ENCODE measurements around the gene DIP2B. TPM values are rescaled to one million over a fixed set of nuclear protein-coding genes. Genes with fewer than 3 reads are reported as not detected.
A peak's percentile ranks its signal among the peaks of the same experiment; 100 is the strongest.

Gene DIP2B
- total RNA-seq, 5 donors from 2014 or later (not counting 1 experiment from before 2014, with no cell fraction given) = 27.5 to 46.0 (median 29.6) TPM

DNA sequence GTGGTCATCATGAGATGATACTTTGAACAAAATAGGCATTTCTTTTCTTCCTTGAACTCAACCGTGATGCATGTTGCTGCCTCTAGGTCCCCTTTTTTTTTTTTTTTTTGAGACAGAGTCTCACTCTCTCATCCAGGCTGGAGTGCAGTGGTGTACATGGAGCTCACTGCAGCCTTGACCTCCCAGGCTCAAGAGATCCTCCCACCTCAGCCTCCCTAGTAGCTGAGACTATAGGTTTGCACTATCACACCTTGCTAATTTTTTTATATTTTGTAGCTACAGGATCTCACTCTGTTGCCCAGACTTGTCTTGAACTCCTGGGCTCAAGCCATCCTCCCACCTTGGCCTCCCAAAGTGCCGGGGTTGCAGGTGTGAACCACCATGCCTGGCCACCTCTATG is 20.6 kb downstream of the DIP2B start:
- Histone ChIP-seq H3K4me3 (ENCODE audit: control insufficient read depth in 1 of 2, extremely low read depth in 1 of 2, low read length in 1 of 2) (no peak overlapping the region), H3K27ac (ENCODE audit: low read length) (no peak overlapping the region), H3K4me1 (ENCODE audit: control insufficient read depth in 1 of 2, extremely low read depth in 1 of 2, insufficient read depth in 2 of 2, low read length in 2 of 2) (peaks cover 25 to 41% of the 10 kb centered on the region in 2 experiments), H3K9me3 (no peaks in the 10 kb centered on the region), H3K36me3 (ENCODE audit: control insufficient read depth in 2 of 2, extremely low read depth in 1 of 2, insufficient read depth in 1 of 2, low read length in 1 of 2) (peaks cover 6 to 9% of the 10 kb centered on the region in 2 donors), H3K27me3 (replicated peaks in 1 of 2; ENCODE audit: control insufficient read depth in 2 of 2, extremely low read depth in 1 of 2, insufficient read depth in 2 of 2, low read length in 1 of 2) (no peaks in the 10 kb centered on the region)
- peaks cover 24% of the 10 kb centered on the region for H3K36me3 Mint-ChIP-seq
- H3K4me3 Mint-ChIP-seq = no peak overlapping the region
- ATAC-seq (replicated peaks in 1 of 4) (no peak), DNase-seq (no peak)
- peak overlapping the region; percentile 56 to 59 for H3K27ac Mint-ChIP-seq
- peaks cover 59 to 63% (median 61%) of the 10 kb centered on the region in 3 donors for H3K4me1 Mint-ChIP-seq
- ChIA-PET CTCF (interaction anchor here in 1 of 2 donors (0.6 kb wide), 2 partner anchors 95 to 403 kb away, joined by 3 to 4 read pairs; no protein-coding TSS in a partner anchor), POLR2A (interaction anchor here in 1 of 2 donors (0.6 to 0.7 kb wide), 2 partner anchors 18 to 1444 kb away, joined by 5 read pairs; no protein-coding TSS in a partner anchor)
- H3K27me3 Mint-ChIP-seq = no peaks in the 10 kb centered on the region
- H3K9me3 Mint-ChIP-seq = no peaks in the 10 kb centered on the region
- WGBS (ENCODE audit: insufficient coverage) = 100% methylated on average over 2 of the region's 2 CpGs

DNA sequence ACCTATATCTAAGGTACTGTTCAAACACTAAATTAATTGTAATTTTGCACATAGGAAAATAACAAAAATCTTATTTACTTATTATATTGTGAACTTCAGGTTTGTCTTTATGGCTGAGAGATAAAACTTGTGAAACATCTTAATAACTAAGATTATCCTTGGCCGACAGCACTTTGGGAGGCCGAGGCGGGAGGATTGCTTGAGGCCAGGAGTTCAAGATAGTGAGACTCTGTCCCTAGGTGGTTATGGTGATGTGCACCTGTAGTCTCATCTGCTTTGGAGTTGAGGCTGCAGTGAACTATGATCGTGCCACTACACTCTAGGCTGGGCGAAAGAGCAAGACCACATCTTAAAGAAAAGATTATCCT is 22.6 kb downstream of the DIP2B start:
- peaks cover 22% of the 10 kb centered on the region for H3K36me3 Mint-ChIP-seq
- no peaks in the 10 kb centered on the region for H3K27me3 Mint-ChIP-seq
- H3K27ac Mint-ChIP-seq = no peak overlapping the region
- no peaks in the 10 kb centered on the region for H3K9me3 Mint-ChIP-seq
- peaks cover 46 to 50% (median 50%) of the 10 kb centered on the region in 3 donors for H3K4me1 Mint-ChIP-seq
- Histone ChIP-seq H3K9me3 (no peaks in the 10 kb centered on the region), H3K4me1 (ENCODE audit: control insufficient read depth in 1 of 2, extremely low read depth in 1 of 2, insufficient read depth in 2 of 2, low read length in 2 of 2) (peaks cover 23 to 42% of the 10 kb centered on the region in 2 experiments), H3K36me3 (ENCODE audit: control insufficient read depth in 2 of 2, extremely low read depth in 1 of 2, insufficient read depth in 1 of 2, low read length in 1 of 2) (peaks cover 6 to 9% of the 10 kb centered on the region in 2 donors), H3K4me3 (ENCODE audit: control insufficient read depth in 1 of 2, extremely low read depth in 1 of 2, low read length in 1 of 2) (no peak overlapping the region), H3K27me3 (replicated peaks in 1 of 2; ENCODE audit: control insufficient read depth in 2 of 2, extremely low read depth in 1 of 2, insufficient read depth in 2 of 2, low read length in 1 of 2) (no peaks in the 10 kb centered on the region), H3K27ac (ENCODE audit: low read length) (no peak overlapping the region)
- ATAC-seq (replicated peaks in 1 of 4) = no peak
- CTCF ChIA-PET = no interaction called here
- no peak overlapping the region for H3K4me3 Mint-ChIP-seq
- WGBS (ENCODE audit: insufficient coverage) = 100% methylated on average over 1 of the region's 5 CpGs
- POLR2A ChIA-PET = no interaction called here
- no peak for DNase-seq

DNA sequence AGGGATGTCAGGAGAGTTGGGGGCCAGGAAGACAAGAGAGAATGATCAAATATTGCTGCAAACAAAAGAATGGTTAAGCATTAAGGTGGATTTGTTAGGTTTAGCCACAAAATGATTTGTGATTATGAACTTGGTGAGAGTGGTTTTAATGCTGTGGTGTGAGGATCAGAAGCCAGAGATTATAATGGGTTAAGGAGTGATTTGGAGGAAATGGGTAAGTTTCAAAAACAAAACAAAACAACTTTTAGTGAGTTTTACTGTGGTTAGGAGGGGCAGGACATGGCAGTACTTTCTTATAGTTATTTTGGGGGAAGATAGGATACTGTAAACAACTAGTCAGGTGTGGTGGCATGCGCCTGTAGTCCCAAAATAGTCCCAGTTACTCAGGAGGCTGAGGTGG is 24.0 kb downstream of the DIP2B start:
- CTCF ChIA-PET = no interaction called here
- WGBS (ENCODE audit: insufficient coverage) = no CpG with 5 or more reads among the region's 1 CpG
- Histone ChIP-seq H3K4me3 (ENCODE audit: control insufficient read depth in 1 of 2, extremely low read depth in 1 of 2, low read length in 1 of 2) (no peak overlapping the region), H3K4me1 (ENCODE audit: control insufficient read depth in 1 of 2, extremely low read depth in 1 of 2, insufficient read depth in 2 of 2, low read length in 2 of 2) (peaks cover 36 to 54% of the 10 kb centered on the region in 2 experiments), H3K9me3 (no peaks in the 10 kb centered on the region), H3K27me3 (replicated peaks in 1 of 2; ENCODE audit: control insufficient read depth in 2 of 2, extremely low read depth in 1 of 2, insufficient read depth in 2 of 2, low read length in 1 of 2) (no peaks in the 10 kb centered on the region), H3K36me3 (ENCODE audit: control insufficient read depth in 2 of 2, extremely low read depth in 1 of 2, insufficient read depth in 1 of 2, low read length in 1 of 2) (peaks cover 6 to 9% of the 10 kb centered on the region in 2 donors), H3K27ac (ENCODE audit: low read length) (no peak overlapping the region)
- Mint-ChIP-seq H3K9me3 (no peaks in the 10 kb centered on the region), H3K36me3 (peaks cover 14% of the 10 kb centered on the region), H3K27me3 (no peaks in the 10 kb centered on the region), H3K4me3 (peak overlapping the region in 1 of 3 donors; percentile 47), H3K4me1 (peaks cover 38 to 45% (median 44%) of the 10 kb centered on the region in 3 donors), H3K27ac (peak overlapping the region; percentile 87 to 89)
- POLR2A ChIA-PET = no interaction called here
- no peak for ATAC-seq (replicated peaks in 1 of 4)
- DNase-seq = no peak

DNA sequence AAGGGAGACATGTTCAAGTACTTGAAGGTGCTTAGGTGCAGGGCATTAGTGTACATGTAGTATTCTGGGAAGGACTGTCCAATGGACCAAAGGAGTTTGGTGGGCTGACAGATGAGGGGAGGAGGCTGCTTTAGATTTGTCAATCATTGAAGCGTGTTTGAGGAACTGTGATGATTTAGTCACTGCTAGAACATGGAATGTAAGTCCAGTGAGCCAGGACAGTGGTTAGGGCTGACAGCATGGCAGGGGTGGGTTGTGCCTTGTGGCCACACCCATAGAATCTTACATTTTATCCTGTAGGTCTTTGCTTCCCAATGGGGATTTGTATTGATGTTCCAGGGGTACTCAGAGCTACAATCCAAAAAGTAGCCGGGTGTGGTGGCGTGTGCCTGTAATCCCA is 24.6 kb downstream of the DIP2B start:
- H3K27me3 Mint-ChIP-seq = no peaks in the 10 kb centered on the region
- DNase-seq (no peak), ATAC-seq (replicated peaks in 1 of 4) (no peak)
- H3K36me3 ChIP-seq (ENCODE audit: control insufficient read depth in 2 of 2, extremely low read depth in 1 of 2, insufficient read depth in 1 of 2, low read length in 1 of 2) = peaks cover 5 to 7% of the 10 kb centered on the region in 2 donors
- H3K27me3 ChIP-seq (replicated peaks in 1 of 2; ENCODE audit: control insufficient read depth in 2 of 2, extremely low read depth in 1 of 2, insufficient read depth in 2 of 2, low read length in 1 of 2) = no peaks in the 10 kb centered on the region
- 80% methylated on average over 1 of the region's 3 CpGs for WGBS (ENCODE audit: insufficient coverage)
- H3K9me3 Mint-ChIP-seq = no peaks in the 10 kb centered on the region
- peaks cover 39 to 52% of the 10 kb centered on the region in 2 experiments for H3K4me1 ChIP-seq (ENCODE audit: control insufficient read depth in 1 of 2, extremely low read depth in 1 of 2, insufficient read depth in 2 of 2, low read length in 2 of 2)
- ChIA-PET POLR2A (interaction anchor here in 1 of 2 donors (0.8 kb wide), 1 partner anchor 9 kb away, joined by 10 read pairs; no protein-coding TSS in a partner anchor), CTCF (no interaction called here)
- peaks cover 32 to 39% (median 39%) of the 10 kb centered on the region in 3 donors for H3K4me1 Mint-ChIP-seq
- H3K36me3 Mint-ChIP-seq = peaks cover 9% of the 10 kb centered on the region
- peak overlapping the region; percentile 87 to 89 for H3K27ac Mint-ChIP-seq
- H3K9me3 ChIP-seq = no peaks in the 10 kb centered on the region
- H3K4me3 ChIP-seq (ENCODE audit: control insufficient read depth in 1 of 2, extremely low read depth in 1 of 2, low read length in 1 of 2) = no peak overlapping the region
- no peak overlapping the region for H3K27ac ChIP-seq (ENCODE audit: low read length)
- peak overlapping the region in 1 of 3 donors; percentile 47 for H3K4me3 Mint-ChIP-seq

DNA sequence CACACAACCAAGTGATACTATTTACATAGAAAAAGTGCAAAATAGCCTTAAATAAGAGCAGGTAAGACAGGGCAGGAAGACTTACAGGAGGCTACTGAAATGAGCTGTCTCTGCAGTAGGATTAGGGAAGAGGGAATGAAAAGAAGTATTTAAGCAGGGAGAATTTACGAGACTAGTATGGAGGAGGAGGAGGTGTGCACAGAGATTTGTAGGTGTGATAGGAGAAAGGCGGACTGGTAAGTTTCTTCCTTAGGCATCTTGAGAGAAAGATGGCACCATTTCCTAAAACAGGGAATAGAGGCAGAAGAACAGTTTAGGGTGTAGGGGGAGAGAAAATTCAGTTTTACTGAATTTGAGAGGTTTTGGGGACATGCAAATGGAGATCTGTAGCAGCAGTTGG is 25.7 kb downstream of the DIP2B start:
- Histone ChIP-seq H3K4me1 (ENCODE audit: control insufficient read depth in 1 of 2, extremely low read depth in 1 of 2, insufficient read depth in 2 of 2, low read length in 2 of 2) (peaks cover 39 to 45% of the 10 kb centered on the region in 2 experiments), H3K27me3 (replicated peaks in 1 of 2; ENCODE audit: control insufficient read depth in 2 of 2, extremely low read depth in 1 of 2, insufficient read depth in 2 of 2, low read length in 1 of 2) (no peaks in the 10 kb centered on the region), H3K27ac (ENCODE audit: low read length) (no peak overlapping the region), H3K4me3 (ENCODE audit: control insufficient read depth in 1 of 2, extremely low read depth in 1 of 2, low read length in 1 of 2) (no peak overlapping the region), H3K36me3 (ENCODE audit: control insufficient read depth in 2 of 2, extremely low read depth in 1 of 2, insufficient read depth in 1 of 2, low read length in 1 of 2) (peaks cover 0 to 7% of the 10 kb centered on the region in 2 donors), H3K9me3 (no peaks in the 10 kb centered on the region)
- peaks cover 4% of the 10 kb centered on the region for H3K36me3 Mint-ChIP-seq
- H3K27ac Mint-ChIP-seq = no peak overlapping the region
- WGBS (ENCODE audit: insufficient coverage) = 100% methylated on average over 2 of the region's 2 CpGs
- DNase-seq (no peak), ATAC-seq (replicated peaks in 1 of 4) (no peak)
- ChIA-PET POLR2A (no interaction called here), CTCF (no interaction called here)
- no peak overlapping the region for H3K4me3 Mint-ChIP-seq
- H3K4me1 Mint-ChIP-seq = peaks cover 32 to 36% (median 33%) of the 10 kb centered on the region in 3 donors
- H3K9me3 Mint-ChIP-seq = no peaks in the 10 kb centered on the region
- H3K27me3 Mint-ChIP-seq = no peaks in the 10 kb centered on the region

DNA sequence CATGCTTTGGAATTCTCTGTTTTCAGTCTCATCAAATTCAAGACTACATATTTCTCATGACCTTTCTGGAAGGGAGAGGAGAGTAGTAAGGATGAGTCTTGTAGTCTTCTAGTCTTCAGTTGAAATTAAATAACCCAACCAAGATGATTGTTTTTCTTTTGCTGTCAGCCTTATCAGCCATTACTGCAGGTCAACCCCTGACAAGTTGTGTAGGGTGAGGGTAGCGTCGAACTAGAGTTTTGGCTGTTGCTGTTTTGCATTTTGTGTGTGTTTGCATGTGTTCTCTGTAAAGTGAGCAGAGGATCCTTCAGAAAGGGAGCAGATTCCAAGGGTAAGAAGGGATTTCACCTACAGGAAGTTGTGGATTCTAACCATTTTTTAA is 28.4 kb downstream of the DIP2B start:
- peak overlapping the region; percentile 84 for H3K27ac ChIP-seq (ENCODE audit: low read length)
- no peak overlapping the region for H3K4me3 Mint-ChIP-seq
- H3K4me1 ChIP-seq (ENCODE audit: control insufficient read depth in 1 of 2, extremely low read depth in 1 of 2, insufficient read depth in 2 of 2, low read length in 2 of 2) = peaks cover 34 to 36% of the 10 kb centered on the region in 2 experiments
- no peaks in the 10 kb centered on the region for H3K27me3 Mint-ChIP-seq
- ATAC-seq (replicated peaks in 1 of 4) (peak; percentile 23 to 49 (median 27)), DNase-seq (no peak)
- H3K36me3 Mint-ChIP-seq = peaks cover 13% of the 10 kb centered on the region
- ChIA-PET POLR2A (interaction anchor here in 1 of 2 donors (0.7 kb wide), 1 partner anchor 11 kb away, joined by 5 read pairs; no protein-coding TSS in a partner anchor), CTCF (no interaction called here)
- H3K9me3 ChIP-seq = no peaks in the 10 kb centered on the region
- no CpG with 5 or more reads among the region's 2 CpGs for WGBS (ENCODE audit: insufficient coverage)
- no peak overlapping the region for H3K27ac Mint-ChIP-seq
- H3K4me3 ChIP-seq (ENCODE audit: control insufficient read depth in 1 of 2, extremely low read depth in 1 of 2, low read length in 1 of 2) = no peak overlapping the region
- peaks cover 0 to 4% of the 10 kb centered on the region in 2 donors for H3K36me3 ChIP-seq (ENCODE audit: control insufficient read depth in 2 of 2, extremely low read depth in 1 of 2, insufficient read depth in 1 of 2, low read length in 1 of 2)
- no peaks in the 10 kb centered on the region for H3K9me3 Mint-ChIP-seq
- no peaks in the 10 kb centered on the region for H3K27me3 ChIP-seq (replicated peaks in 1 of 2; ENCODE audit: control insufficient read depth in 2 of 2, extremely low read depth in 1 of 2, insufficient read depth in 2 of 2, low read length in 1 of 2)
- H3K4me1 Mint-ChIP-seq = peaks cover 28 to 34% (median 33%) of the 10 kb centered on the region in 3 donors
